SJSA1 (cell line): ENCODE data around the gene DUSP16. TPM values are rescaled to one million over a fixed set of nuclear protein-coding genes. Genes with fewer than 3 reads are reported as not detected.

Experiments
- DNase-seq, 2 experiments: peaks; one replicate each; pipeline ENCODE4 v3.0.0-alpha.2; 2015 to 2020; ENCODE audit warnings: low spot score in 2 of 2, low read depth in 1 of 2
- H3K27ac ChIP-seq: fragments of 250-450 bp; sonication (Bioruptor Pico); 2 replicates; pipeline ENCODE4 v1.5.1; 2020; ENCODE audit warnings: mild to moderate bottlenecking, moderate library complexity
- H3K27me3 ChIP-seq: fragments of 250-450 bp; sonication (Bioruptor Pico); replicated peaks from 2 replicates; pipeline ENCODE4 v1.5.1; 2020; ENCODE audit warnings: mild to moderate bottlenecking, moderate library complexity
- H3K36me3 ChIP-seq: fragments of 250-450 bp; sonication (Bioruptor Pico); 2 replicates; pipeline ENCODE4 v1.5.1; 2020; ENCODE audit warnings: mild to moderate bottlenecking
- H3K4me1 ChIP-seq: fragments of 250-450 bp; sonication (Bioruptor Pico); replicated peaks from 2 replicates; pipeline ENCODE4 v1.6.1; 2021; ENCODE audit warnings: mild to moderate bottlenecking
- H3K4me3 ChIP-seq: fragments of 250-450 bp; sonication (Bioruptor Pico); 2 replicates; pipeline ENCODE4 v1.5.1; 2020; ENCODE audit warnings: mild to moderate bottlenecking
- H3K9me3 ChIP-seq: fragments of 250-450 bp; sonication (Bioruptor Pico); replicated peaks from 2 replicates; pipeline ENCODE4 v1.5.1; 2020; ENCODE audit warnings: mild to moderate bottlenecking
- total RNA-seq: library from RNA; depleted of rRNA; stranded (reverse); fragments of >200 nt; shearing (Covaris generic); gene quantifications from 2 replicates; pipeline ENCODE4 v1.2.3, GENCODE V29; 2014

The DUSP16 gene
- total RNA-seq, 1 experiment from 2014 or later = 12.3 TPM

DNA sequence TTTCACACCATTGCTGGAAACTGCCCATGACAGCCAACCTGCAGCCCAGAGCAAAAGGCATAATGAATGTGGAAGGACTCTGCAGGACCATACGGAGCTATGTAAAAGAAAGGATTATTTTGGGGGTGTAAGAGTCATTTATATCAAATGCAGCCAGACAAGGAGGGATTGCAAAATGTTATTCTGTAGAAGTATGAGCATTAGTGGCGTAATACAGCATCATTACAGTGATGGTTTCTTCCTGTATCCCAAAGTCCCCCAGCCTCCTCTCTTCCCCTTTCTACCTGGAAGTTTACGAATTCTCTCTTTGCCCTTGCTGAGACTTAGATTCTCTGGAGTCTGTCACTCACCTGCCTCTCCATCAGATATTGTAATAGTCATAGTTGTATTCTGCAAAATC is 115.9 kb downstream of the DUSP16 start:
- no peak for DNase-seq

DNA sequence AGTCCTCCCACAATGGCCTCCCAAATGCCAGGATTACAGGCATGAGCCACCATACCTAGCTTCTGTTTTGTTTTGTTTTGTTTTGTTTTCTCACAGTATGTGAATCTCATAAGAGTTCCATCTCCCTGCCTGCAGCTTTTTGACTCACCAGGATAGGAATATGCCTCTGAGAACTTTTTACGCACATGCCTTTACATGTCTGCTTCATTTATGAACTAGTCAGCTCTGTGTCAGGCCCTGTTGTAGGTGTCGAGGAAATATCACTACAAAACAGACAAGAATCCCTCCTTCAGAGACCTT is 116.8 kb downstream of the DUSP16 start:
- no peak overlapping the region for H3K27ac ChIP-seq
- H3K9me3 ChIP-seq = no peaks in the 10 kb centered on the region
- H3K4me1 ChIP-seq = peaks cover 18% of the 10 kb centered on the region
- DNase-seq = no peak
- H3K36me3 ChIP-seq = no peaks in the 10 kb centered on the region
- H3K4me3 ChIP-seq = no peak overlapping the region
- H3K27me3 ChIP-seq = no peaks in the 10 kb centered on the region

More for the DNA sequence above, 115.9 kb downstream of the DUSP16 start:
- Histone ChIP-seq H3K4me1 (peaks cover 13% of the 10 kb centered on the region), H3K27me3 (no peaks in the 10 kb centered on the region), H3K36me3 (no peaks in the 10 kb centered on the region), H3K9me3 (no peaks in the 10 kb centered on the region), H3K4me3 (no peak overlapping the region), H3K27ac (no peak overlapping the region)

DNA sequence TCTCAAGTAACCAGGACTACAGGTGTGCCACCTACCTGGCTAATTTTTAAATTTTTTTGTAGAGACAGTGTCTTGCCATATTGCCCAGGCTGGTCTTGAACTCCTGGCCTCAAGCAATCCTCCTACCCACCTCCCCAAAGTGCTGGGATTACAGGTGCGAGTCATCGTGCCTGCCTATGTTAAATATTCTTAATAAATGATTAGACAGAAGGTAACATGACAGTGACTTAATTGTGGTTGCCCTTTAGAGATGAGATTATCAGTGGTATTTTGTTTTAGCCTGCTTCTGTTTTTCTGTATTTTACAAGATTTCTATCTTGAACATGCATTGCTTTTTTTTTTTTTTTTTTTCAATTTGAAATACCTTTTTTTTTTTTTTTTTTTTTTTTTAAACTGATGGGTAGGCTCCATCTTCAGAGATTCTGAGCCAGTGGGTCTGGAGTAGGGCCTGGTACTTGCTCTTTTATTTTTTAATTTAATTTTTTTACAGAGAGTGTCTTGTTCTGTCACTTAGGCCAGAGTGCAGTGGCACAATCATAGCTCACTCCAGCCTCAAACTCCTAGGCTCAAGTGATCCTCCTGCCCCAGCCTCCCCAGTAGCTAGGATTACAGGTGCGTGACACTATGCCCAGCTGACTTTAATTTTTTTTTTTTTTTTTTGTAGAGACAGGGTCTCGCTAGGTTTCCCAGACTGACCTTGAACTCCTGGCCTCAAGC is 117.3 kb downstream of the DUSP16 start:
- Histone ChIP-seq H3K27me3 (no peaks in the 10 kb centered on the region), H3K36me3 (no peaks in the 10 kb centered on the region)
- no peak for DNase-seq

DNA sequence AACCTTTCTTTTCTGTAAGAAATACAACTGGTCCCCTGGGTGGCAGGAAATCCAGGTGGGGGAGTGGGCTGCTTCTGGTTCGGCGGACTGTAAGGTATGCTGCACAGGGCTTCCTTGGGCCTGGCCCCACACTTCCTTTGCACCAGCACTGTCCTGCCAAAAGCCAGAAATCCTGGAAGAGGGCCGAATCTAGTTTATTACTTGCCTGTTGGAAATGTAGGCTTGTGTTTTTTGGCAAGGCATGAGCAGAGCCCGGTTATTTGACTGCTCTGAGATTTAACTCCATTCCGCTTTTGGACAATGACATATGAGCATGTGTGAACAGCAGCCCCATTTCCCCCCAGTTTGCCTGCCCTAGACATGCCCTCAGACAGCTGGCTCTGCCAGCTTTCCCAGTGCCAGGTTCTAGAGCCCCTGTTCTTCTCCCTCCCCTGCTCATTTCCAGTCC is 119.2 kb downstream of the DUSP16 start:
- no peaks in the 10 kb centered on the region for H3K9me3 ChIP-seq
- H3K4me1 ChIP-seq = peaks cover 18% of the 10 kb centered on the region
- no peak overlapping the region for H3K27ac ChIP-seq
- H3K27me3 ChIP-seq = no peaks in the 10 kb centered on the region
- no peak for DNase-seq
- no peaks in the 10 kb centered on the region for H3K36me3 ChIP-seq
- H3K4me3 ChIP-seq = no peak overlapping the region

More for the DNA sequence above, 117.3 kb downstream of the DUSP16 start:
- peaks cover 18% of the 10 kb centered on the region for H3K4me1 ChIP-seq
- H3K4me3 ChIP-seq = no peak overlapping the region
- H3K27ac ChIP-seq = no peak overlapping the region
- no peaks in the 10 kb centered on the region for H3K9me3 ChIP-seq

DNA sequence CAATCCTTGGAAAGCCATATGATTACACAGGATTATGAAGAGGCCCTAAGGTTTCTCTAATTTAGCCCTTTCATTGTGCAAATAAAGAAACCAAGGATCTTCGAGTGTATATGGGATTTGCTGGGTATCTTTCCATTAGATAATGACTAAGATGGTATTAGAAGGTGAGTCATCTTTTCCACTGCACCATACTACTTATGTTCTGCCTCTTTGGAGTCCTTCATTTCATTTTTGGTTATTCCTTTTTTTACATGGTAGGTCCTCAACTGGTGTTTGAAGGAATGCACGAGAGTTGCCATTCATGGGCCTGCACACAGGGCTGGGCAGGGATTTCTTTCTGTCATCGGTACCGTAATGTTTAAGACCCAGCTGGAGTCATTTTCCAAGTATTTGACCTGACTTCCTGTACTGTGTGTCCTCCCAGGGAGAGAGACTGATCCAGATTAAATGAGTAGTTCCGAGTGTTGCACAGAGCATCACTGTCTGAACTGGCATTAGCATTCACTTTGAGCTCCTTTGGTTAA is 120.1 kb downstream of the DUSP16 start:
- H3K27me3 ChIP-seq = no peaks in the 10 kb centered on the region
- no peak overlapping the region; the same call in 1 of the 2 replicates for H3K27ac ChIP-seq
- peak in 1 of 2 experiments; percentile 22 for DNase-seq
- peaks cover 18% of the 10 kb centered on the region for H3K4me1 ChIP-seq
- H3K4me3 ChIP-seq = no peak overlapping the region
- H3K9me3 ChIP-seq = no peaks in the 10 kb centered on the region
- no peaks in the 10 kb centered on the region; the same call in 1 of the 2 replicates for H3K36me3 ChIP-seq

GRCh38 chr12:12441843-12442461 is 120.7 kb downstream of the DUSP16 start:
- no peaks in the 10 kb centered on the region for H3K27me3 ChIP-seq
- H3K36me3 ChIP-seq = peaks cover 2% of the 10 kb centered on the region; the same call in 1 of the 2 replicates
- DNase-seq = peak in 1 of 2 experiments; percentile 16
- H3K27ac ChIP-seq = no peak overlapping the region; the same call in 1 of the 2 replicates
- H3K4me3 ChIP-seq = no peak overlapping the region
- H3K9me3 ChIP-seq = no peaks in the 10 kb centered on the region
- peaks cover 18% of the 10 kb centered on the region for H3K4me1 ChIP-seq

GRCh38 chr12:12441429-12441807 is 121.2 kb downstream of the DUSP16 start:
- H3K27me3 ChIP-seq = no peaks in the 10 kb centered on the region
- no peaks in the 10 kb centered on the region for H3K9me3 ChIP-seq
- H3K4me1 ChIP-seq = peaks cover 18% of the 10 kb centered on the region
- no peak overlapping the region for H3K4me3 ChIP-seq
- no peak overlapping the region for H3K27ac ChIP-seq
- H3K36me3 ChIP-seq = peaks cover 2% of the 10 kb centered on the region; the same call in 1 of the 2 replicates
- no peak for DNase-seq

GRCh38 chr12:12440784-12441428 is 121.8 kb downstream of the DUSP16 start:
- no peak overlapping the region for H3K4me3 ChIP-seq
- H3K27ac ChIP-seq = no peak overlapping the region
- no peaks in the 10 kb centered on the region for H3K27me3 ChIP-seq
- peaks cover 2% of the 10 kb centered on the region; the same call in 1 of the 2 replicates for H3K36me3 ChIP-seq
- peaks cover 18% of the 10 kb centered on the region for H3K4me1 ChIP-seq
- no peak for DNase-seq
- no peaks in the 10 kb centered on the region for H3K9me3 ChIP-seq

DNA sequence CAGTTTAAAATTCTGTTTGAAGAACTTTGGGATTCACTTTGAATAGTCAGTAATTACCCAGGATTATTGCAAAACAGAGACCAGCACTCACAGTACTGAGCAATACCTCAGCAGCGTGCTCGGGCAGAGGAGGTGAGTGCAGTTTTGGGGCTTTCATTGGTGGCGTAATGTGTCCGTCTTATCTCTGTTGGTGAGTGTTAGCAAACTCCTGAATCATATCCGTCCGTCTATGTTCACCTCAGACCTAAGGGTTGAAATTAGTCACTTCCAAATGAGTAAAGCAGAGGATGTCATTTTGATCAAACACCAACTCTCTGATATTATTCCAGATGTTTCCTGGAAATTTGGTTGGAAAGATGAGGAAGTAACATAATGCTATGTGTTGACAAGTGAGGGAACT is 123.0 kb downstream of the DUSP16 start:
- peaks cover 2% of the 10 kb centered on the region; the same call in 1 of the 2 replicates for H3K36me3 ChIP-seq
- no peak overlapping the region for H3K4me3 ChIP-seq
- H3K27ac ChIP-seq = no peak overlapping the region
- peaks cover 18% of the 10 kb centered on the region for H3K4me1 ChIP-seq
- no peaks in the 10 kb centered on the region for H3K9me3 ChIP-seq
- no peak for DNase-seq
- H3K27me3 ChIP-seq = no peaks in the 10 kb centered on the region

DNA sequence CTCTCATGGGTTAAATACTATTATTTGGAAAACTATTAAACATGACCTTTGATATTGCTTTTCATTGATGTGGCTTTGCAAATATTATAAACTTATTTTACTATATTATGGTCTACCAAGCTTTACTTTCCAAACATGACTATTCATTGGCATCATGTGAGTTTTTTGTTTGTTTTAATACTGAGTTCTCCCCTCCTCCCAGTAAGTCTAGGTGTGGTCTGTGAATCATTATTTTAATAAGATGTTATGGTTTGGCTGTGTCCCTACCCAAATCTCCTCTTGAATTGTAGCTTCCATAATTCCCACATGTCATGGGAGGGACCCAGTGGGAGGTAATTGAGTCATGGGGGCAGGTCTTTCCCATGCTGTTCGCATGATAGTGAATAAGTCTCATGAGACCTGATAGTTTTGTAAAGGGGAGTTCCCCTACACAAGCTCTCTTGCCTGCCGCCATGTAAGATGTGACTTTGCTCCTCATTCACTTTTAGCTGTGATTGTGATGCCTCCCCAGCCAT is 125.8 kb downstream of the DUSP16 start:
- peaks cover 2% of the 10 kb centered on the region; the same call in 1 of the 2 replicates for H3K36me3 ChIP-seq
- peaks cover 16% of the 10 kb centered on the region for H3K4me1 ChIP-seq
- H3K4me3 ChIP-seq = no peak overlapping the region
- H3K27me3 ChIP-seq = no peaks in the 10 kb centered on the region
- H3K9me3 ChIP-seq = no peaks in the 10 kb centered on the region
- DNase-seq = no peak
- H3K27ac ChIP-seq = no peak overlapping the region

- Histone ChIP-seq H3K27me3 (no peaks in the 10 kb centered on the region; the same call in 1 of the 2 replicates), H3K4me1 (peaks cover 33% of the 10 kb centered on the region), H3K36me3 (peaks cover 2% of the 10 kb centered on the region; the same call in 1 of the 2 replicates), H3K9me3 (no peaks in the 10 kb centered on the region), H3K27ac (no peak overlapping the region), H3K4me3 (no peak overlapping the region)
- DNase-seq = no peak
Observed at GRCh38 chr12:12433203-12433731, 129.4 kb downstream of the DUSP16 start.

DNA sequence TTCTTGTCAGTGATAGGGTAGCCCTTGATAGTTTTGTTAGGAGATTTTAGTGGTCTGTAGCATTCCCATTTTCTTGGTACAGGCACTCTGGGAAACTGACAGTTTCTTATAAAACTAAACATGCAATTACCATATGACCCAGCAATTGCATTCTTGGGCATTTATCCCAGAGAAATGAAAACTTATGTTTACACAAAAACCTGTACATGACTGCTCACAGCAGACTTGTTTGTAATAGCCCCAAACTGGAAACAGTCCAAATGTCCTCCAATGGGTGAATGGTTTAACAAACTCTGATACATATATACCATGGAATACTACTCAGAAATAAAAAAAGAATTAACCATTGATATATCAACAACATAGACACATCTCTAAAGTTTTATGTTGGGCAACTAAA is 130.3 kb downstream of the DUSP16 start:
- no peaks in the 10 kb centered on the region for H3K9me3 ChIP-seq
- DNase-seq = peak in 1 of 2 experiments; percentile 35
- H3K4me1 ChIP-seq = peaks cover 33% of the 10 kb centered on the region
- H3K27me3 ChIP-seq = no peaks in the 10 kb centered on the region; the same call in 1 of the 2 replicates
- H3K36me3 ChIP-seq = peaks cover 2% of the 10 kb centered on the region; the same call in 1 of the 2 replicates
- no peak overlapping the region for H3K4me3 ChIP-seq
- peak overlapping the region; percentile 6; the same call in 1 of the 2 replicates for H3K27ac ChIP-seq

GRCh38 chr12:12428961-12429657 is 133.6 kb downstream of the DUSP16 start:
- Histone ChIP-seq H3K9me3 (no peaks in the 10 kb centered on the region; the same call in 1 of the 2 replicates), H3K27me3 (no peaks in the 10 kb centered on the region; the same call in 1 of the 2 replicates)
- no peak for DNase-seq

More at GRCh38 chr12:12428961-12429657, 133.6 kb downstream of the DUSP16 start:
- Histone ChIP-seq H3K4me3 (no peak overlapping the region), H3K4me1 (peaks cover 33% of the 10 kb centered on the region), H3K27ac (no peak overlapping the region), H3K36me3 (no peaks in the 10 kb centered on the region)
